GM23338 (cell line): Measurements from ENCODE around the gene COX8A.

ENCODE experiments used
- CREB1 ChIP-seq: fragments of 250-450 bp; sonication (Bioruptor Pico); IDR thresholded peaks from 2 replicates; pipeline ENCODE4 v1.5.0; 2020; ENCODE audit warnings: low read depth, mild to moderate bottlenecking, moderate library complexity
- CTCF ChIP-seq, 2 experiments: fragments of 200-600 bp in 1 of 2; sonication (generic) in 1 of 2; conservative IDR thresholded peaks; 2 replicates each; pipeline versions ENCODE4 v1.5.1 to v1.6.1; 2016 to 2017; ENCODE audit warnings: antibody characterized with exemption in 2 of 2, low read depth in 2 of 2, mild to moderate bottlenecking in 2 of 2, moderate library complexity in 1 of 2
- EZH2phosphoT487 ChIP-seq: fragments of 200-600 bp; sonication (generic); IDR thresholded peaks from one replicate; pipeline ENCODE4 v1.8.1; 2018; ENCODE audit warnings: antibody characterized with exemption; ENCODE audit not compliant: unreplicated experiment
- POLR2AphosphoS5 ChIP-seq: IDR thresholded peaks from 2 replicates; pipeline ENCODE4 v1.6.1; 2016; ENCODE audit warnings: antibody characterized with exemption, low read depth

- TF ChIP-seq CREB1 (CRISPR knock-in tag) (no peak), CTCF (conservative IDR thresholded peaks at IDR 0.05; ENCODE audit: low read depth in 2 of 2) (no peak), EZH2phosphoT487 (no peak), POLR2AphosphoS5 (no peak)
These were observed 35.3 kb downstream of the COX8A start for GRCh38 chr11:64009710-64010109.
